Bronchial epithelial cell (primary cell): ENCODE data around the gene HSPA12A. TPM values are rescaled to one million over a fixed set of nuclear protein-coding genes. Genes with fewer than 3 reads are reported as not detected.

ENCODE experiments used
- DNase-seq: peaks from one replicate; pipeline ENCODE4 v3.0.0-alpha.2; 2010; ENCODE audit warnings: low read depth
- FAIRE-seq: peaks from 2 replicates; lab custom pipeline; 2011; peaks lifted over from hg19 to GRCh38; lab: Jason Lieb, UNC
- H3K27me3 ChIP-seq: 2 replicates; pipeline ENCODE4 v1.5.1; 2011; ENCODE audit warnings: low read length; ENCODE audit not compliant: control insufficient read depth, insufficient read depth
- H3K36me3 ChIP-seq: 2 replicates; pipeline ENCODE4 v1.5.1; 2011; ENCODE audit warnings: low read length; ENCODE audit not compliant: control insufficient read depth, insufficient read depth
- H3K4me3 ChIP-seq: 2 replicates; pipeline ENCODE4 v1.5.1; 2011; ENCODE audit warnings: mild to moderate bottlenecking, low read depth, low read length, control low read depth
- CTCF ChIP-seq: IDR thresholded peaks from 2 replicates; pipeline ENCODE4 v1.5.1; 2011; ENCODE audit warnings: mild to moderate bottlenecking, moderate library complexity, low read length, control low read depth, inconsistent platforms; ENCODE audit not compliant: insufficient read depth, severe bottlenecking
- total RNA-seq: library from RNA; depleted of rRNA; stranded (reverse); fragments of >200 nt; gene quantifications from 2 replicates; pipeline ENCODE4 v1.2.1, GENCODE V29; 2014

HSPA12A gene
- total RNA-seq, 1 donor from 2014 or later, result 0.79 TPM

DNA sequence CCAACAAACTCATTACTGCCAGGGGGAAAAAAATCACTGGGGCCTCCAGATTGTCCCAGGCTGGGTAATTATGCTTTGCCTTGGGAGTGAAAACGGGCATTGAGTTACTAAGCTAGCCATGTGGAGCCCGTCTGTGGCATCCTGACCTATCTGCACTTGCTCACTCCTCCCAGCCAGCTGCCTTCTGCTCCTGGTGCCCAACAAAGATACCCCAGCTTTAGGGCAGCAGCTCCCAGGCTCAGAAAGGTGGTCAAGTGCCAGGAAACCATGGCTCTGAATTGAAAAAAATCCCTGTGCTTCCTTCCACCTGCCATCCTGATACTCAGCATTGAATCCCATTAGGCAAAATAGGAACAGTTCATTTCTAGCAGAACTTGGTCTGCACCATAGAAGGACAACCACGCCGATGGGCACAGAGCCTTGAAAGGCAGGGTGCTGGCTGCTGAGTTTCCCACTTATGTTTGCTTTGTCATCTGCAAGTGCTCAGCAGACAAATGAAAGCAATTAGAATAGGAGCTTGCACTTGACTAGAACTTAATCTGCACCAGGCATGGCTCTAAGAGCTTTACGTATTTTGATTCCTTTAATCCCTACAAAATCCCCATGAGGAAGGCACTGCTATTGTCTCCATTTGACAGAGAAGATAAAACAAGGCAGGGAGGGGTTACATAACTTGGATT, 42.8 kb downstream of the HSPA12A start:
- no peak overlapping the region for H3K4me3 ChIP-seq
- TF ChIP-seq CTCF, result no peak
- H3K27me3 ChIP-seq, result no peaks in the 10 kb centered on the region
- FAIRE-seq, result no peak
- DNase-seq, result no peak
- no peaks in the 10 kb centered on the region for H3K36me3 ChIP-seq

DNA sequence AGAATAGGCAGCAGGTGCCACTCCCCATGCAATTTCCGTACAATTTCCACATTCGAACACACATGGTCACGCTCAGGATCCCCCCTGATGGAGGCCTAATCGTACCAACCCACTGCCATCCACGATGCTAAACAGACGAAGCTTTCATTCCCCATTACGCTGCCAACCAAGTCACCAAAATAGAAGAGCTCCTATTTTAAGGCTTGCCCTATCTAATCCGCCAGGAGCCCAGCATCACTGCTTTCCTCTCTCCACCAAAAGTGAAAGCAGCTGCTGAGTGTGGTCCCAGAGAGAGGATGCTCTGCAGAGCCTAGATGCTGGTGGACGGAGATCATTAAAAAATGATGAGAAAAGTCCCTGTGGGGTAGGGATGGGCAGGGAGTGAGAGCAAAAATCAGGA, 43.3 kb downstream of the HSPA12A start:
- Histone ChIP-seq H3K27me3 (no peaks in the 10 kb centered on the region), H3K36me3 (no peaks in the 10 kb centered on the region), H3K4me3 (no peak overlapping the region)
- no peak for TF ChIP-seq CTCF
- DNase-seq, result no peak
- FAIRE-seq, result no peak

DNA sequence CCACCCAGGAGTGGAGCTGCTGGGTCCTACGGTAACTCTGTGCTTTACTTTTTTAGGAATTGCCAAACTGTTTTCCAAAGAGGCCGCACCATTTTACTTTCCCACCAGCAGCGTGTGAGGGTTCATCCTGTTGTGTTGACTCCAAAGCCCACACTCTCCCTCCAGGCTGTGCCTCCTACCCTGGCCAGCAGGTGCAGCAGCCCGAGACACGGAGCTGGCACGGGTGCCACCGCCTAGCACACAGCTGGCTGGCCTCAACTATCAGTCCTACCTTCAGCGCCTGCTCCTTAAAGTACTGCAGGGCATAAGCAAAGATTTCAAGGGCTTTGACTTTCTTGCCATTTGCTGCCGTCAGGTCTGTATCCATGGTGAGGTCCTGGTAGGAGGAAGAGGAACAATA, 44.0 kb downstream of the HSPA12A start:
- DNase-seq, result no peak
- H3K4me3 ChIP-seq, result no peak overlapping the region
- no peak for TF ChIP-seq CTCF
- H3K36me3 ChIP-seq, result no peaks in the 10 kb centered on the region
- H3K27me3 ChIP-seq, result no peaks in the 10 kb centered on the region
- FAIRE-seq, result no peak

DNA sequence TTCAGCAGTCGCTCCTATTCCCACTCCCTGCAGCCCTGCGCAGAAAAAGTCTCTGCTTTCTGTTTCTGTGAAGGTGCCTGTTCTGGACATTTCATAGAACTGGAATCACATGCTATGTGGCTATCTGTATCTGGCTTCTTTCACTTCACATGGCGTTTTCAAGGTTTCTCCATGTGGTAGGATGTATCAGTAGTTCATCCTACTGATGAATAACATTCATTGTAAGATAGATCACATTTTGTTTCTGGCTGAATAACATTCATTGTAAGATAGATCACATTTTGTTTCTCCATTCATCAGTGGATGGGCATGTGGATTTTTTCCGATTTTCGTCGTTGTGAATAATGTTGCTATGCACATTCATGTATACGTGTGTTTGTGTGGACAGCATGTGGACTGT, 44.5 kb downstream of the HSPA12A start:
- no peaks in the 10 kb centered on the region for H3K36me3 ChIP-seq
- no peak for FAIRE-seq
- DNase-seq, result no peak
- H3K4me3 ChIP-seq, result no peak overlapping the region
- TF ChIP-seq CTCF, result no peak
- H3K27me3 ChIP-seq, result no peaks in the 10 kb centered on the region

- FAIRE-seq, result no peak
- no peak for TF ChIP-seq CTCF
- Histone ChIP-seq H3K4me3 (no peak overlapping the region), H3K36me3 (no peaks in the 10 kb centered on the region), H3K27me3 (no peaks in the 10 kb centered on the region)
- no peak for DNase-seq
These were observed 45.4 kb downstream of the HSPA12A start for GRCh38 chr10:116696919-116697318.

- Histone ChIP-seq H3K4me3 (no peak overlapping the region), H3K36me3 (no peaks in the 10 kb centered on the region), H3K27me3 (no peaks in the 10 kb centered on the region)
- DNase-seq (no peak), FAIRE-seq (no peak)
- TF ChIP-seq CTCF, result no peak
These were observed 47.5 kb downstream of the HSPA12A start for GRCh38 chr10:116694927-116695268.
